Stimulated activated CD4-positive, alpha-beta T cell treated with anti-CD3 and anti-CD28 coated beads, Interleukin-1b, Interleukin-23, amount 100 ng/mL, for 1 hour (primary cell): ENCODE results near the gene LDLRAD3.

Experiments
- DNase-seq, 2 donors: peaks; one replicate each; pipeline ENCODE4 v3.0.0-alpha.2; 2020; ENCODE audit warnings: low read depth in 2 of 2

The LDLRAD3 gene

GRCh38 chr11:36103933-36104530 lies 160.2 kb downstream of the LDLRAD3 start:
- DNase-seq: no peak

GRCh38 chr11:36104660-36104992 lies 160.8 kb downstream of the LDLRAD3 start:
- no peak for DNase-seq

DNA sequence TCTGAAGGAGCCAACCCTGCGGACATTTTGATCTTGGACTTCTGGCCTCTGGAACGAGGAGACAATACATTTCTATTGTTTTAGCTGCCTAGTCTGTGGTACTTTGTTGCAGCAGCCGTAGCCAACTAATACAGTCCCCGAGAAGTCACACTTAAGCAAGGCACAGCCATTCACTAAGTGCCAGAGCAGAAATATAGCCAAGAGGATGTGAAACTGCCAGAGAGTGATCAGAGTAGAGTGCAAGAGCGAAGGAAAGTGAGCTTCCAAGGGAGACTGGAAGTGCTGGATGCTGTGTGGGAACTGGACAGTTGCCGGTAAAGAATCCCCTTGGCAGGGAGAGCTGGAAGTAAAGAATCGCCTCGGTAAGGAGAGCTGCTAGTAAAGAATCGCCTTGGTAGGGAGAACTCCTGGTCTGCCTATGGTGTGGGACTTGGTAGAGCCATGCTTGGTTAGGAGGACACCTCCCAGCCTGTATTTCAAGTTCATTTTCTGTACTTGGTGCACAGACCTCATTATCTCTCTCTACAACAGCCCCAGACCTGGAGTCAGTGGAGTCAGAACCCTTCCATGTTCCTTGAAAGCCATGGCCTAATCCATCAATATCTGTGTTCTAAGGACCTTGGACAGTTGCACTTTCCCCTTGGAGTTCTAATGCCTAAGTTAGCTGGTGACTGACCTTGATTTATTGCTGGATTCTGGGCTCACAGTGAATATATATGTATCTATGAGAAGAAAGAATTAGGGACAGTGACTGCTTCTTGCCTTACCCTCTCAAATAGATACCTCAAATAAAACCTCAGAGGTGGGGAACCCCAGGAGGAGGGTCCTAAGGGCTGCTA lies 162.1 kb downstream of the LDLRAD3 start:
- DNase-seq: no peak

DNA sequence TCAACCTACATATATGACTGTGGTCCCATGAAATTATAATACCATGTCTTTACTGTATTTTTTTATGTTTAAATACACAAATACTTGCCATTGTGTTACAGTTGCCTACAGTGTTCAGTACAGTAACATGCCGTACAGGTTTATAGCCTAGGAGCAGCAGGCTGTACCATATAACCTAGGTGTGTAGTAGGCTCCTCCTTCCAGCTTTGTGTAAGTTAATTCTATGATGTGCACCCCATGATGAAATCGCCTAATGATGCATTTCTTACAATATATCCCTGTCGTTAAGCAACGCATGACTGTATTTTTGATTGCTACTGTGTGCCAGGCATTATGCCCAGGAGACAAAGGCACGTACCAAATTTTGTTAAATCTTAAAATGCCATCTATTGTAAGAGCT lies 163.7 kb downstream of the LDLRAD3 start:
- no peak for DNase-seq

- DNase-seq: no peak
Observed at GRCh38 chr11:36108881-36109589, 165.2 kb downstream of the LDLRAD3 start.

DNA sequence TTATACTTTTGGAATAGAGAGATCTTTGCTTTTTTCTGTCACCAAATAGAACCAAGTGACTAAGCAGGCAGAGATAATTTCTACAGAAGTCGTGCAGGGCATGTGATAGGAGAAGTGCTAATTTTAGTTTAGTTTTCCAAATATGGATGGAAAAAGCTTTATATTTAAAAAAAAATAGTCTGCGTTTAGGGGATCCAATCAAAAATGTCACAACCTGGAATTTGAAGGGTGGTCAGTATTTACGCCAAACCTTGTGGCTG lies 165.7 kb downstream of the LDLRAD3 start:
- no peak for DNase-seq

- no peak for DNase-seq
Observed at GRCh38 chr11:36109850-36110606, 166.2 kb downstream of the LDLRAD3 start.

- DNase-seq: no peak
Observed at GRCh38 chr11:36110668-36111410, 167.0 kb downstream of the LDLRAD3 start.

DNA sequence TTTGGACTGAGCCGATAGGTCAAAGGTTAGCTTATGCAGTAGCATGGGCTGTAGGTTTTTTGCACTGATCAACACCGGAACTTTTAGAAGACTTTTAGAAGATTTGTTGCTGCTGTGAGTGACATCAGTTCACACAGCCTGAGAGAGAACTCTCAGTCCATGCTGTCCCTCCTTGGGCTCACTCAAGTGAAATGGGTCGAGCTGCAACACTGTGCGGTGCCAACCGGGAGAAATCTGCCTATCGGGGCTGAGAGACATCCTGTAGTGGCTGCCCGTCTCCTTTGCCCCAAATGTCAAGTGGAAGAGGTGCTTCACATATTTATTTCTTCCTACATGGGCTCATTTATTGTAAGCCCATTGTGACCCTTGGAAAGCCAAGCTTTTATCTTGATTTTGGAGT lies 170.2 kb downstream of the LDLRAD3 start:
- DNase-seq: no peak

GRCh38 chr11:36115378-36115801 lies 171.5 kb downstream of the LDLRAD3 start:
- DNase-seq: no peak

DNA sequence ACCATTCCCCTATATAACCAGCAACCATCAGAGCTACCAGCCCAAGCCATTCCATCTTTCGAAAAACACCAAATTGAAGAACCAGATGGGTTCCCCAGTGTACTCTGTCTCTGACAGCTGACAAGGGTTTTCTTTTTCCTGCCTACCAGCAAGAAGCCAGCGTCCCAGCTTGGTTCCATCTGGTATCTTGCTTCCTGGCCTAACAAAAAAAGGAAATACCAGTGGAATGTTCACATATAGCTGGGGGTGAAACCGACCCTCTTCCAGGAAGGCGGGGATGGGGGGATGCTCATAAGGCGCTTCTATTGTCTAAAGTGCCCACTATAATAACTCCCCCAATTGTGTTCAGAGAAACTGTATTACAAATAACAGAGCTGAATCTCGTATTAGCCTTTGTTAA lies 172.3 kb downstream of the LDLRAD3 start:
- DNase-seq: no peak

DNA sequence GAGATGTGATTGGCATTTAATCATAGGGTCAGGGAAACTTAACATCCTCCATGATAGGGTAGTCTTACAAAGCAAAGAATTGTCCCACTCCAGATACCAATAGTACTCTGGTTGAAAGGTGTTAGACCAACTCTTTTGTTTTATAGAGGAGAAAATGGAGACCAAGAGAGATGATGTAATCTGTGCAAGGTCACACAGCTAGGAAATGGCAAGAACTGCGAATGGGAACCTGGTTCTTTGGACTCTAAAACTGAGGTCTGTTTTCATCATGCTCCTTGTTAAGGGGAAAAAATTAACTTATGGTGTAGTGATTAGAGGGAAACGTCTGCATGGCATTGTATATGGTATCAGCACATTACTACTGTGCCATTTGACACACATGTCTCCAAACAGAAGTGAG lies 174.2 kb downstream of the LDLRAD3 start:
- DNase-seq: no peak

DNA sequence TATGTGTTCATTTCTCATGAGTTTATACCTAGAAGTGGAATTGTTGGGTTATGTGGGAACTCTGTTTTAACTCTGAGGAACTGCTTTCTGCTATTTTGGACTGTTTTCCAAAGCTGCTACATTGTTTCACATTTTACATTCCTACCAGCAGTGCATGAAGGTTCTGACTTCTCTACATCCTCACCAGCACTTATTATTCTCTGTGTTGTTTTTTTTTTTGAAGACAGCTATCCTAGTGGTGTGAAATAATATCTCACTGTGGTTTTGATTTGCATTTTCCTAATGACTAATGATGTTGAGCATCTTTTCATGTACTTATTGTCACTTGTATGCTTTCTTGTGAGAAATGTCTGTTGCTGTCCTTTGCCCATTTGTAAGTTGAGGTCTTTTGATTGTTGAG lies 175.4 kb downstream of the LDLRAD3 start:
- DNase-seq: no peak

DNA sequence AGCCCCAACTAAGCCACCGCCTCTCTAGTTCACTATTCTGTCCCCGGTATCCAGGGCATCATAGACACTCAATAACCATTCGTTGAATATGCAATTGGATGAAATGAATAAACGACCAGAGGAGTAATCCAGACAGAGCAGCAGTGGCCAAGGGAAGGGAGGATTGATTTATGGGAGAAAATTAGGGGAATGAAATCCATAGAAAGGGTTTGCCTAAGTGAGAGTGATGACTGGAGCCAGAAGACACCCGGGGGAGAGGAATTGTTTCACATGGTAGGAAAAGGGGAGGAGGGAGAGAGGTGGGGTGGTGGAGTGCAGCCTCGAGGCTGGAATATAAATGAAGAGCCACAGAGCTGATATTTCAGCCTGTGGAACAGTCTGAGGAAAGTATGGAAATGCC lies 177.2 kb downstream of the LDLRAD3 start:
- DNase-seq: no peak

DNA sequence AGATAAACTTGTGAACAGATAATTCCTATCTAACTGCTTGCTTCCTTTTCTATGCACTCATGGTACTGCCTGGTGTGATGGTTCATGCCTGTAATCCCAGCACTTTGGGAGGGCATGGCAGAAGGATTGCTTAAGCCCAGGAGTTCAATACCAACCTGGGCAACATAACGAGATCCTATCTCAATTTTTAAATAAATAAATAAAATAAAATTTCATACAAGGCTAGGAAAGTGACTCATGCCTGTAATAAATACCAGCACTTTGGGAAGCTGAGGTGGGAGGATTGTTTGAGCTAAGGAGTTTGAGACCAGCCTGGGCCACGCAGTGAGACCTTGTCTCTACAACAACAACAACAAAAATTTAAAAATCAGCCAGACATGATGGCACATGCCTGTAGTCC lies 178.8 kb downstream of the LDLRAD3 start:
- no peak for DNase-seq

- no peak for DNase-seq
Observed at GRCh38 chr11:36123336-36124101, 179.7 kb downstream of the LDLRAD3 start.

GRCh38 chr11:36126678-36127077 lies 182.8 kb downstream of the LDLRAD3 start:
- no peak for DNase-seq

DNA sequence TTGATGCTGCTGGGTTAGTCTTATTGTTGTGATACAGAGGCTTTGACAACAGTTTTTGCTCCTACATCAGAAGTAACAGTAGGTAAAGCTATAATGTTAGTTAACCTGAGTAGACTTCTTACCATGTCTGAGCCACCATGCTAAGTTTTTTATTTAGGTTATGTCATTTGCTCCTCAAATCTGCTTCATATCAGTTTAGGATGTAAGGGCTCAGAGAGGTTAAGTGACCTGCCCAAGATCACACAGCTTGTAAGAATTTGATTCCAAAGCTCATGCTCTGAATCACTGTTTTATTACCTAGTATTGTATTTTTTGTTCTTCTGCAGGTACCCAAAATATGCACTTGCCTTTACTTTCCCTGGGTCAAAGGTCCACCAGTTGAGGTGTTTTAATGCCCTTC lies 183.7 kb downstream of the LDLRAD3 start:
- no peak for DNase-seq

GRCh38 chr11:36129955-36130354 lies 186.1 kb downstream of the LDLRAD3 start:
- DNase-seq: no peak

DNA sequence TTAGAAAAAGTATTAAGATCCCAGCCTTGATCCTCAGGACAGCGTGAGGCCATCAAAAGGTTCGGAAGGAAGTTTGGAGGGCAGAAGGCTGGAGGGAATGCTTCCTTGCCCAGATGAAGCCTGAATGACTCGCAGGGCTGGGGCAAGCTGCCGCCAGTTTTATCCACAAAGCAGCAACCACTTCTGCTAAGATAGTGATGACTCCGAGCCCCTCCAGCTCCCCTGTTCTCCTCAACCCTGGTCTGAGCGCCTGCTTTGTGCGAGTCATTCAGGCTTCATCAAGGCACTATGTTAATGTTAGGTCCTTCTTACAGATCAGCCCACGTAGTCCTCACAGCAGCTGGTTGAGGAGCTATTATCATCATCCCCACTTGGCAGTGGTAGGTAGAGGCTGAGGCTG lies 186.5 kb downstream of the LDLRAD3 start:
- DNase-seq: no peak
